Peyer's patch (tissue), 4 donors: ENCODE data around the gene PPP1R3D. TPM values are rescaled to one million over a fixed set of nuclear protein-coding genes. Genes with fewer than 3 reads are reported as not detected.
"Not testable (repeated sequence)": the region's sequence is repeated elsewhere in the genome, so short reads cannot be mapped to it uniquely, and the experiment has no call there.

Experiments used
- DNase-seq, 3 donors: peaks; one replicate each; pipeline ENCODE4 v3.0.0-alpha.2; 2017 to 2019
- H3K27ac ChIP-seq, 4 donors: fragments of 200-600 bp; sonication (generic); one replicate each; pipeline ENCODE4 v1.5.1; 2016 to 2019
- H3K27me3 ChIP-seq, 2 donors: fragments of 200-600 bp; sonication (generic); one replicate each; pipeline ENCODE4 v1.5.1; 2019
- H3K36me3 ChIP-seq, 3 donors: fragments of 200-600 bp; sonication (generic); one replicate each; pipeline ENCODE4 v1.5.1; 2016 to 2019
- H3K4me1 ChIP-seq, 4 donors: fragments of 200-600 bp; sonication (generic); one replicate each; pipeline ENCODE4 v1.5.1; 2016 to 2019
- H3K4me3 ChIP-seq, 4 donors: fragments of 200-600 bp; sonication (generic); 1 replicate in 3 of 4; 2 replicates in 1 of 4; pipeline ENCODE4 v1.5.1; 2016 to 2019; ENCODE audit warnings: mild to moderate bottlenecking in 1 of 4
- H3K9me3 ChIP-seq, 4 donors: fragments of 200-600 bp; sonication (generic); one replicate each; pipeline ENCODE4 v1.5.1; 2016 to 2019; ENCODE audit warnings: mild to moderate bottlenecking in 1 of 4
- CTCF ChIP-seq, 6 experiments: fragments of 450-650 bp in 4 of 6; fragments of 200-600 bp in 2 of 6; sonication (generic) in 1 of 6; IDR thresholded peaks; one replicate each; pipeline ENCODE4 v1.5.1; 2017 to 2019; ENCODE audit warnings: antibody characterized with exemption in 6 of 6, mild to moderate bottlenecking in 3 of 6, moderate library complexity in 1 of 6
- POLR2A ChIP-seq, 2 donors: fragments of 450-650 bp; IDR thresholded peaks; one replicate each; pipeline ENCODE4 v1.5.1; 2017; ENCODE audit warnings: antibody characterized with exemption in 2 of 2, mild to moderate bottlenecking in 2 of 2, moderate library complexity in 2 of 2
- total RNA-seq, 4 donors: library from RNA; depleted of rRNA; stranded (reverse); fragments of >200 nt; gene quantifications; one replicate each; pipeline ENCODE4 v1.1.0, GENCODE V29; 2016

The PPP1R3D gene
- total RNA-seq, 4 donors from 2014 or later: 2.5 to 14.2 (median 9.0) TPM

- Histone ChIP-seq H3K9me3 (no peaks in the 10 kb centered on the region), H3K27ac (no peak overlapping the region), H3K4me3 (no peak overlapping the region), H3K27me3 (no peaks in the 10 kb centered on the region), H3K4me1 (peaks cover 0 to 4% (median 0%) of the 10 kb centered on the region in 4 donors), H3K36me3 (no peaks in the 10 kb centered on the region)
- TF ChIP-seq POLR2A (IDR thresholded peaks at IDR 0.05) (no peak), CTCF (IDR thresholded peaks at IDR 0.05) (no peak)
- no peak for DNase-seq
Measured at GRCh38 chr20:59891581-59891980, 48.5 kb downstream of the PPP1R3D start.

- H3K27me3 ChIP-seq, DNase-seq, H3K4me1 ChIP-seq, H3K9me3 ChIP-seq, H3K4me3 ChIP-seq, H3K27ac ChIP-seq, H3K36me3 ChIP-seq: not testable (repeated sequence)
Measured at GRCh38 chr20:59890035-59890434, 50.1 kb downstream of the PPP1R3D start.

GRCh38 chr20:59888050-59888449, 52.1 kb downstream of the PPP1R3D start:
- no peak for DNase-seq
- Histone ChIP-seq H3K4me1 (no peaks in the 10 kb centered on the region), H3K27ac (no peak overlapping the region), H3K27me3 (no peaks in the 10 kb centered on the region), H3K4me3 (no peak overlapping the region), H3K9me3 (no peaks in the 10 kb centered on the region), H3K36me3 (no peaks in the 10 kb centered on the region)
- no peak for TF ChIP-seq CTCF (IDR thresholded peaks at IDR 0.05)
- no peak for TF ChIP-seq POLR2A (IDR thresholded peaks at IDR 0.05)

Other genes starting within 250 kb of the PPP1R3D start
- 10 to 100 TPM in 1 of 4 donors, 1 to 10 TPM in 3; 2.0 to 35.5 (median 2.7) TPM for gene SYCP2, start 6.7 kb downstream of the PPP1R3D start, total RNA-seq
- 10 to 100 TPM in 3 of 4 donors, 1 to 10 TPM in 1; 7.9 to 18.5 (median 17.4) TPM for gene FAM217B, start 84 bp upstream of the PPP1R3D start, total RNA-seq
- 1 to 10 TPM in 3 of 4 donors, under 1 TPM in 1; 0.88 to 9.8 (median 2.1) TPM for gene CDH26, start 18.1 kb upstream of the PPP1R3D start, total RNA-seq